Keratinocyte (primary cell): Measurements from ENCODE around the gene DENND10. TPM values are rescaled to one million over a fixed set of nuclear protein-coding genes. Genes with fewer than 3 reads are reported as not detected.

Experiments
- DNase-seq: peaks from one replicate; pipeline ENCODE4 v3.0.0-alpha.2; 2011; ENCODE audit warnings: low read depth, missing footprints, low spot score
- FAIRE-seq: peaks from 2 replicates; lab custom pipeline; 2011; peaks lifted over from hg19 to GRCh38; lab: Jason Lieb, UNC
- H2AFZ ChIP-seq: 2 replicates; pipeline ENCODE4 v1.6.0; 2012; ENCODE audit warnings: low read length, control low read depth, inconsistent platforms; ENCODE audit not compliant: control insufficient read depth
- H3K27ac ChIP-seq: 2 replicates; pipeline ENCODE4 v1.5.1; 2011; ENCODE audit warnings: low read length; ENCODE audit not compliant: control insufficient read depth, insufficient read depth
- H3K27me3 ChIP-seq: 3 replicates; pipeline ENCODE4 v1.6.0; 2011; ENCODE audit warnings: low read length; ENCODE audit not compliant: control insufficient read depth, insufficient read depth; ENCODE audit errors: extremely low read depth
- H3K36me3 ChIP-seq, 2 experiments: 2 replicates in 1 of 2; 3 replicates in 1 of 2; pipeline ENCODE4 v1.5.1; 2011; ENCODE audit warnings: low read length in 2 of 2, mild to moderate bottlenecking in 1 of 2; ENCODE audit not compliant: control insufficient read depth in 2 of 2, insufficient read depth in 2 of 2; ENCODE audit errors: extremely low read depth in 1 of 2
- H3K4me1 ChIP-seq: 3 replicates; pipeline ENCODE4 v1.5.1; 2011; ENCODE audit warnings: low read length; ENCODE audit not compliant: control insufficient read depth, insufficient read depth; ENCODE audit errors: extremely low read depth
- H3K4me2 ChIP-seq: 3 replicates; pipeline ENCODE4 v1.6.0; 2011; ENCODE audit warnings: low read depth, low read length; ENCODE audit not compliant: control insufficient read depth, insufficient read depth; ENCODE audit errors: extremely low read depth
- H3K4me3 ChIP-seq, 3 experiments: fragments of 200-600 bp in 1 of 3; sonication (generic) in 1 of 3; 2 replicates in 2 of 3; 3 replicates in 1 of 3; pipeline ENCODE4 v1.5.1; 2011 to 2016; ENCODE audit warnings: low read length in 3 of 3, mild to moderate bottlenecking in 3 of 3, control low read depth in 2 of 3, inconsistent platforms in 1 of 3, low read depth in 1 of 3, mixed read lengths in 1 of 3, mixed run types in 1 of 3, moderate library complexity in 1 of 3; ENCODE audit not compliant: control insufficient read depth in 2 of 3, insufficient read depth in 2 of 3; ENCODE audit errors: extremely low read depth in 1 of 3
- H3K79me2 ChIP-seq: 2 replicates; pipeline ENCODE4 v1.6.0; 2012; ENCODE audit warnings: low read length; ENCODE audit not compliant: control insufficient read depth, insufficient read depth
- H3K9ac ChIP-seq: 3 replicates; pipeline ENCODE4 v1.6.0; 2011; ENCODE audit warnings: low read length; ENCODE audit not compliant: control insufficient read depth, insufficient read depth; ENCODE audit errors: extremely low read depth
- H3K9me1 ChIP-seq: 3 replicates; pipeline ENCODE4 v1.6.0; 2011; ENCODE audit warnings: low read length; ENCODE audit not compliant: control insufficient read depth, insufficient read depth; ENCODE audit errors: extremely low read depth
- H3K9me3 ChIP-seq: 2 replicates; pipeline ENCODE4 v1.5.1; 2012; ENCODE audit warnings: low read depth, low read length; ENCODE audit not compliant: control insufficient read depth
- H4K20me1 ChIP-seq: 3 replicates; pipeline ENCODE4 v1.6.0; 2011; ENCODE audit warnings: low read length; ENCODE audit not compliant: control insufficient read depth, insufficient read depth; ENCODE audit errors: extremely low read depth
- CTCF ChIP-seq, 3 experiments: IDR thresholded peaks in 1 of 3; conservative IDR thresholded peaks in 1 of 3; optimal IDR thresholded peaks in 1 of 3; 2 replicates in 2 of 3; 3 replicates in 1 of 3; pipeline versions ENCODE3 to v1.5.1; 2011; ENCODE audit warnings: low read length in 3 of 3, mild to moderate bottlenecking in 3 of 3, moderate library complexity in 2 of 3, control low read depth in 1 of 3, inconsistent platforms in 1 of 3; ENCODE audit not compliant: insufficient read depth in 2 of 3; ENCODE audit errors: extremely low read depth in 1 of 3
- EZH2 ChIP-seq: IDR thresholded peaks from one replicate; pipeline ENCODE4 v1.6.1; 2012; ENCODE audit warnings: inconsistent platforms, mild to moderate bottlenecking, low read length, moderate library complexity
- dilution Hi-C: fragments of 300-500 bp; cut with MboI; formaldehyde crosslinking; loops from one replicate; pipeline ENCODE4 v1.7.0; 2020; ENCODE audit warnings: low sequenced_read_pairs; ENCODE audit not compliant: extremely low pct_ligation_motif_present
- polyA plus RNA-seq, 5 experiments: library from polyadenylated mRNA; depleted of rRNA in 3 of 5; stranded (reverse) in 3 of 5; stranded (forward) in 1 of 5; unstranded in 1 of 5; fragments of >200 nt; gene quantifications; 1 replicate in 1 of 5; 2 replicates in 3 of 5; 3 replicates in 1 of 5; pipeline versions ENCODE4 v1.2.1 to v1.2.3, GENCODE V29; 2011 to 2012; ENCODE audit warnings: missing spikeins in 2 of 5, low read depth in 1 of 5, low replicate concordance in 1 of 5

DENND10 gene
- polyA plus RNA-seq, 1 donor (not counting 4 experiments of a cell fraction or from before 2014, with no cell fraction given), result 76.5 TPM

GRCh38 chr10:119079599-119080520 lies 24.1 kb upstream of the DENND10 start:
- Histone ChIP-seq H3K27ac (peak overlapping the region; percentile 92), H2AFZ (peak overlapping the region; percentile 42), H3K36me3 (peaks cover 0 to 4% of the 10 kb centered on the region in 2 experiments), H3K4me1 (peaks cover 11% of the 10 kb centered on the region), H3K27me3 (no peaks in the 10 kb centered on the region), H3K4me2 (peak overlapping the region; percentile 76), H3K9me1 (no peaks in the 10 kb centered on the region), H3K9ac (peak overlapping the region; percentile 99), H4K20me1 (peaks cover 30% of the 10 kb centered on the region), H3K79me2 (peaks cover 56% of the 10 kb centered on the region), H3K9me3 (no peaks in the 10 kb centered on the region), H3K4me3 (peak overlapping the region; percentile 86 to 99 (median 99))
- DNase-seq (no peak), FAIRE-seq (peak; percentile 26)
- TF ChIP-seq CTCF (optimal IDR thresholded peaks at IDR 0.05 in 1 of 3, IDR thresholded peaks at IDR 0.05 in 1 of 3, conservative IDR thresholded peaks at IDR 0.05 in 1 of 3; ENCODE audit: extremely low read depth in 1 of 3, insufficient read depth in 2 of 3, low read length in 3 of 3), result no peak
- no peak for TF ChIP-seq EZH2
- dilution Hi-C loops, result no loop called here

- dilution Hi-C loops, result no loop called here
These were observed 23.2 kb upstream of the DENND10 start, which contains the start of gene EIF3A for GRCh38 chr10:119080521-119081259. Gene EIF3A (minus strand): TSS chr10:119080817. CDS start chr10:119080676, 141 bp downstream.

More at GRCh38 chr10:119080521-119081259, 23.2 kb upstream of the DENND10 start, which contains the start of gene EIF3A:
- H3K27me3 ChIP-seq, result no peaks in the 10 kb centered on the region
- H4K20me1 ChIP-seq, result peaks cover 26% of the 10 kb centered on the region
- peak within 1 kb of the TSS; percentile 92 for H3K27ac ChIP-seq
- H2AFZ ChIP-seq, result peak within 1 kb of the TSS; percentile 88
- peak within 1 kb of the TSS; percentile 99 for H3K9ac ChIP-seq
- DNase-seq (no peak), FAIRE-seq (peak; percentile 74)
- H3K4me2 ChIP-seq, result peak within 1 kb of the TSS; percentile 76
- no peaks in the 10 kb centered on the region for H3K9me3 ChIP-seq
- H3K4me3 ChIP-seq, result peak within 1 kb of the TSS; percentile 86 to 99 (median 99)
- H3K9me1 ChIP-seq, result no peaks in the 10 kb centered on the region
- H3K79me2 ChIP-seq, result peaks cover 49% of the 10 kb centered on the region
- H3K36me3 ChIP-seq, result peaks cover 0 to 4% of the 10 kb centered on the region in 2 experiments
- peaks cover 11% of the 10 kb centered on the region for H3K4me1 ChIP-seq
- TF ChIP-seq CTCF (optimal IDR thresholded peaks at IDR 0.05 in 1 of 3, IDR thresholded peaks at IDR 0.05 in 1 of 3, conservative IDR thresholded peaks at IDR 0.05 in 1 of 3; ENCODE audit: extremely low read depth in 1 of 3, insufficient read depth in 2 of 3, low read length in 3 of 3) (peak in 1 of 3 experiments; percentile 1), EZH2 (no peak)
